Trophoblast cell (in vitro differentiated cells and primary cell): ENCODE data around the gene LRRTM4.

ENCODE experiments used
- DNase-seq, 2 donors: peaks; one replicate each; pipeline ENCODE4 v3.0.0-alpha.2; 2016
- H2AFZ ChIP-seq: 2 replicates; pipeline ENCODE4 v1.6.1; 2013; ENCODE audit warnings: low read length, moderate library complexity, mild to moderate bottlenecking; ENCODE audit not compliant: insufficient read depth, poor library complexity
- H2AK5ac ChIP-seq: 2 replicates; pipeline ENCODE4 v1.6.1; 2013; ENCODE audit warnings: mild to moderate bottlenecking, low read length
- H2BK120ac ChIP-seq: 2 replicates; pipeline ENCODE4 v1.6.1; 2013; ENCODE audit warnings: low read length, mild to moderate bottlenecking, moderate library complexity; ENCODE audit not compliant: insufficient read depth, poor library complexity
- H2BK12ac ChIP-seq: 2 replicates; pipeline ENCODE4 v1.6.1; 2013; ENCODE audit warnings: mild to moderate bottlenecking, low read length, moderate library complexity
- H2BK5ac ChIP-seq: 2 replicates; pipeline ENCODE4 v1.6.1; 2013; ENCODE audit warnings: low read length, low read depth, moderate library complexity, mild to moderate bottlenecking; ENCODE audit not compliant: poor library complexity
- H3K14ac ChIP-seq: 2 replicates; pipeline ENCODE4 v1.6.1; 2013; ENCODE audit warnings: mild to moderate bottlenecking, low read length
- H3K18ac ChIP-seq: 2 replicates; pipeline ENCODE4 v1.6.1; 2013; ENCODE audit warnings: mild to moderate bottlenecking, low read length
- H3K23ac ChIP-seq: 2 replicates; pipeline ENCODE4 v1.6.1; 2013; ENCODE audit warnings: low read length
- H3K27ac ChIP-seq: 2 replicates; pipeline ENCODE4 v1.5.1; 2013; ENCODE audit warnings: low read depth, mild to moderate bottlenecking, inconsistent platforms, low read length, moderate library complexity
- H3K27me3 ChIP-seq: 2 replicates; pipeline ENCODE4 v1.6.1; 2013; ENCODE audit warnings: inconsistent platforms, mild to moderate bottlenecking, low read length, moderate library complexity; ENCODE audit not compliant: insufficient read depth
- H3K36me3 ChIP-seq, 2 experiments: 1 replicate in 1 of 2; 2 replicates in 1 of 2; pipeline ENCODE4 v1.6.1; 2013; ENCODE audit warnings: low read length in 2 of 2, mild to moderate bottlenecking in 2 of 2, moderate library complexity in 1 of 2; ENCODE audit not compliant: insufficient read depth in 2 of 2, control insufficient read depth in 1 of 2
- H3K4ac ChIP-seq: 2 replicates; pipeline ENCODE4 v1.6.1; 2013; ENCODE audit warnings: low read depth, mild to moderate bottlenecking, low read length, moderate library complexity
- H3K4me1 ChIP-seq, 2 experiments: 1 replicate in 1 of 2; 2 replicates in 1 of 2; pipeline ENCODE4 v1.6.1; 2013; ENCODE audit warnings: low read length in 2 of 2, mild to moderate bottlenecking in 2 of 2, moderate library complexity in 1 of 2; ENCODE audit not compliant: insufficient read depth in 2 of 2, control insufficient read depth in 1 of 2
- H3K4me2 ChIP-seq: 2 replicates; pipeline ENCODE4 v1.6.1; 2013; ENCODE audit warnings: inconsistent platforms, mild to moderate bottlenecking, low read length, moderate library complexity
- H3K4me3 ChIP-seq: 2 replicates; pipeline ENCODE4 v1.5.1; 2013; ENCODE audit warnings: mild to moderate bottlenecking, low read depth, low read length, inconsistent platforms
- H3K79me1 ChIP-seq: one replicate; pipeline ENCODE4 v1.6.1; 2013; ENCODE audit warnings: low read length
- H3K79me2 ChIP-seq: 2 replicates; pipeline ENCODE4 v1.6.1; 2013; ENCODE audit warnings: low read length, mild to moderate bottlenecking; ENCODE audit not compliant: control insufficient read depth, insufficient read depth, poor library complexity
- H3K9ac ChIP-seq: 2 replicates; pipeline ENCODE4 v1.6.1; 2013; ENCODE audit warnings: mild to moderate bottlenecking, low read length
- H3K9me3 ChIP-seq: 2 replicates; pipeline ENCODE4 v1.6.1; 2013; ENCODE audit warnings: low read depth, mild to moderate bottlenecking, control low read depth, inconsistent platforms, low read length; ENCODE audit not compliant: insufficient read depth
- H4K12ac ChIP-seq: 2 replicates; pipeline ENCODE4 v1.6.1; 2013; ENCODE audit warnings: low read depth, mild to moderate bottlenecking, low read length, moderate library complexity
- H4K8ac ChIP-seq: 2 replicates; pipeline ENCODE4 v1.6.1; 2013; ENCODE audit warnings: low read depth, mild to moderate bottlenecking, low read length, moderate library complexity
- H4K91ac ChIP-seq: one replicate; pipeline ENCODE4 v1.6.1; 2013; ENCODE audit warnings: low read depth, mild to moderate bottlenecking, low read length, moderate library complexity
- WGBS: extraction: QIAGEN DNeasy Blood & Tissue Kit; methylation state at CpG from one replicate; pipeline ENCODE4 v1.1.7; 2013; ENCODE audit warnings: missing lambda C conversion rate; ENCODE audit not compliant: insufficient read length, insufficient coverage; ENCODE audit errors: extremely low coverage; 5-methylcytosine and 5-hydroxymethylcytosine counted together

LRRTM4 gene

DNA sequence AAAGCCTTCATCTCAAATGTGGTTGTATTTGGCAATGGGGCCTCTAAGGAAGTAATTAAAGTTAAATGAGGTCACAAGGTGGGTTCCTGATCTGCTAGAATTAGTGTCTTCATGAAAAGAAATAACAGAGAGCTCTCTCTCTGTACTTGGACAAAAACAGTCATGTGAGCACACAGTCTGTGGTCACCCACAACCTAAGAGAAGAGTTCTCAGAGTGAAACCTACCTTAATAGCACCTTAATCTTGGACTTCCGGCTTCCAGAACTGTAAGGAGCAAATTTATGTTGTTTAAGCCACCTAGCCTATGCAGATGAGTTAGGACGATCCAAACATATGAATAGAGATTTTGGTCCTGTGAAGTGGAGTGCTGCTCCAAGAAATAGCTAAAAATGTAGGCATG is 758.9 kb downstream of the LRRTM4 start:
- Histone ChIP-seq H3K9me3 (no peaks in the 10 kb centered on the region), H2AFZ (no peak overlapping the region), H3K27ac (no peak overlapping the region), H3K27me3 (no peaks in the 10 kb centered on the region), H4K91ac (no peak overlapping the region), H2BK5ac (no peak overlapping the region), H3K23ac (no peak overlapping the region), H3K18ac (no peak overlapping the region), H4K12ac (no peak overlapping the region), H3K14ac (no peak overlapping the region), H3K79me1 (no peaks in the 10 kb centered on the region), H3K4me1 (no peaks in the 10 kb centered on the region), H3K79me2 (no peaks in the 10 kb centered on the region), H3K9ac (no peak overlapping the region), H3K4me3 (no peak overlapping the region), H4K8ac (no peak overlapping the region), H3K4me2 (no peak overlapping the region), H3K4ac (no peak overlapping the region), H2BK12ac (no peak overlapping the region), H2BK120ac (no peak overlapping the region), H2AK5ac (no peak overlapping the region), H3K36me3 (no peaks in the 10 kb centered on the region)
- no peak for DNase-seq
- WGBS, result no CpG with 5 or more reads among the region's 2 CpGs

DNA sequence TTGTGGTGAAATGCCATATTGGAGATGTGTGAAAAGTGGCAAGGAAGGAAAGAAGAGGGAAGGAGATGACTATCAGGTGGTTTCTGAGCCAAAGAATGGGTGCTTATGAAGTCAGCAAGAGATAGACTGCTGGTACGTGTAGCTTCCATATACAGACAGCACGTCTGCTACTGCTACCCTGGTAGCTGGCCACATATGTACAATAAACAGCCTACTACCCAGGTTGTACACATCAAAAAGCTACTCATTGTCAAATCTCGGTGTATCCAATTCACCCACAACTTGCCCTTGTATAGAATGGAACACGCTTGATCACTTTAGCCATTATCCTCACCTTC is 761.8 kb downstream of the LRRTM4 start:
- Histone ChIP-seq H3K23ac (no peak overlapping the region), H4K8ac (no peak overlapping the region), H4K12ac (no peak overlapping the region), H3K4me2 (no peak overlapping the region), H2AFZ (no peak overlapping the region), H3K9me3 (no peaks in the 10 kb centered on the region), H3K36me3 (no peaks in the 10 kb centered on the region), H3K9ac (no peak overlapping the region), H3K79me1 (no peaks in the 10 kb centered on the region), H2BK12ac (no peak overlapping the region), H3K4ac (no peak overlapping the region), H2AK5ac (no peak overlapping the region), H2BK120ac (no peak overlapping the region), H3K79me2 (no peaks in the 10 kb centered on the region), H3K14ac (no peak overlapping the region), H4K91ac (no peak overlapping the region), H3K4me1 (no peaks in the 10 kb centered on the region), H2BK5ac (no peak overlapping the region), H3K4me3 (no peak overlapping the region), H3K27me3 (no peaks in the 10 kb centered on the region), H3K27ac (no peak overlapping the region), H3K18ac (no peak overlapping the region)
- DNase-seq, result no peak
- no CpG with 5 or more reads among the region's 4 CpGs for WGBS

DNA sequence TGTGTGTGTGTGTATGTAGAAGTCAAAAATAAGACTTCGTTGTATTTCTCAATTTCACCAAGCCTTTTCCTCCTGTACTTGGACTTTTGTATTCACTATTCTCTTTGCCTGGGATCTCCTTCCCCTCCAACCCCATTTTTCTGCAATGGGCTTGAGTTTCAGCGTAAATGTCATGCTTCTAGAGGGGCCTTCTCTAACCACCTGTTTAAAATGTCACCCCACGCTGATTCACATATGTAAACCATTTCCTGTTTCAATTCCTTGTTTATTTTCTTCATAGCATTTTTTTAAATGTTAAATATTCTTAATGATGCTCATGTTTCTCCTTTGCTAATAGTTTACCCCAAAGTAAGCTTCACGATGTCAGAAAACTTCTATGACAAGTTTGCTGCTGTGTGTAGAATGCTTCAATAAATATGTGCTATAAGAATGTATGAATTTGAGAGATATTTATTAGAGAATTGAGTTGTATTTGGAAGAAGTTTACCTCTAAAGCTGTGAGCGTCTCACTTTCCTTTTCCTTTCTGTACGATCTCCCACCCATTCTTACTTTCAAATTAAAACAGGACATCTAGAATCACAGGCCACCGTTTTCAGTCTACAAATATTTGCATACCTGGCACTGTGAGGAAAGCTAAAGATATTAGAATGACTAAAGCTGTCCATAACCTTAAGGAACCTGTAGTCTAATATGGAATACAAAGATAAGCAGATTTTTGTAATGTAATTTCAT is 762.4 kb downstream of the LRRTM4 start:
- H3K79me2 ChIP-seq, result no peaks in the 10 kb centered on the region
- H2BK12ac ChIP-seq, result no peak overlapping the region
- no CpG with 5 or more reads among the region's 7 CpGs for WGBS
- no peaks in the 10 kb centered on the region for H3K79me1 ChIP-seq
- H3K36me3 ChIP-seq, result no peaks in the 10 kb centered on the region
- no peak overlapping the region for H4K8ac ChIP-seq
- no peak overlapping the region for H2BK5ac ChIP-seq
- H4K91ac ChIP-seq, result no peak overlapping the region
- no peak overlapping the region for H2AFZ ChIP-seq
- no peak overlapping the region for H2BK120ac ChIP-seq
- no peak overlapping the region for H3K14ac ChIP-seq
- no peak for DNase-seq
- H3K4me2 ChIP-seq, result no peak overlapping the region
- no peaks in the 10 kb centered on the region for H3K4me1 ChIP-seq
- no peak overlapping the region for H4K12ac ChIP-seq
- no peak overlapping the region for H3K4me3 ChIP-seq
- no peak overlapping the region for H3K9ac ChIP-seq
- H2AK5ac ChIP-seq, result no peak overlapping the region
- H3K23ac ChIP-seq, result no peak overlapping the region
- no peak overlapping the region for H3K27ac ChIP-seq
- no peak overlapping the region for H3K4ac ChIP-seq
- no peaks in the 10 kb centered on the region for H3K27me3 ChIP-seq
- H3K18ac ChIP-seq, result no peak overlapping the region
- no peaks in the 10 kb centered on the region for H3K9me3 ChIP-seq

DNA sequence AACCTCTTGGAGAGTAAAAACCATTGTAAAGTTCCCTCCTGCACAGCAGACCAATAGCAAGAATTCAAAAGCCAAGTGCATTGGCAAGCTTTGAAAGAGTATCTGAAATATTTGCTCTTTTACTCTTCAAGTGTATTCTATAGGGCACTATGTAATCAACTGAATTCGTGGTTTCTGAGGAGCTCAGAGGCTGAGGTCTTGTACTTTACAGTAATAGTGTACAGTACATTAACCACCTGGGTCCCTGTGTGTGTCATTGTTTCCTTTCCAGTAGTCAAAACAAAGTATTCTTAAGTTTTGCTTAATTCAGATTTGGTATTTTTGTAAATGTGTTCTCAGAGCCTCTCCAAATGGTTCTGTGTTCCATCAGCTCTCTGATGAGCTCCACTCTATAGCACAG is 769.7 kb downstream of the LRRTM4 start:
- Histone ChIP-seq H2BK5ac (no peak overlapping the region), H4K12ac (no peak overlapping the region), H3K79me1 (no peaks in the 10 kb centered on the region), H2AK5ac (no peak overlapping the region), H3K9me3 (no peaks in the 10 kb centered on the region), H2BK120ac (no peak overlapping the region), H3K27ac (no peak overlapping the region), H3K4me3 (no peak overlapping the region), H3K4ac (no peak overlapping the region), H3K18ac (no peak overlapping the region), H4K8ac (no peak overlapping the region), H3K4me2 (no peak overlapping the region), H3K79me2 (no peaks in the 10 kb centered on the region), H2BK12ac (no peak overlapping the region), H3K36me3 (no peaks in the 10 kb centered on the region), H3K9ac (no peak overlapping the region), H2AFZ (no peak overlapping the region), H3K14ac (no peak overlapping the region), H3K23ac (no peak overlapping the region), H4K91ac (no peak overlapping the region), H3K27me3 (no peaks in the 10 kb centered on the region), H3K4me1 (no peaks in the 10 kb centered on the region)
- no CpG with 5 or more reads among the region's 1 CpG for WGBS
- DNase-seq, result no peak
